Fibroblast of lung (primary cell): ENCODE measurements around the gene ROR2.

Experiments
- CTCF ChIP-seq, 2 donors: IDR thresholded peaks in 1 of 2; conservative IDR thresholded peaks in 1 of 2; 1 replicate in 1 of 2; 2 replicates in 1 of 2; pipeline ENCODE4 v1.5.1; 2011 to 2012; ENCODE audit warnings: low read length in 2 of 2, control low read depth in 1 of 2, inconsistent platforms in 1 of 2, low read depth in 1 of 2, mild to moderate bottlenecking in 1 of 2
- EZH2 ChIP-seq: IDR thresholded peaks from 2 replicates; pipeline ENCODE4 v1.5.1; 2012; ENCODE audit warnings: low read length, control low read depth, mild to moderate bottlenecking; ENCODE audit errors: missing control alignments

GRCh38 chr9:91899219-91899563 lies 50.8 kb downstream of the ROR2 start:
- TF ChIP-seq CTCF (conservative IDR thresholded peaks at IDR 0.05 in 1 of 2, IDR thresholded peaks at IDR 0.05 in 1 of 2; ENCODE audit: low read depth in 1 of 2, low read length in 2 of 2) (no peak), EZH2 (no peak)
